Sigmoid colon (tissue), 7 donors: ENCODE data around the gene PLBD2. TPM values are rescaled to one million over a fixed set of nuclear protein-coding genes. Genes with fewer than 3 reads are reported as not detected.
A peak's percentile ranks its signal among the peaks of the same experiment; 100 is the strongest.

ENCODE experiments used
- DNase-seq: peaks from one replicate; pipeline ENCODE4 v3.0.0-alpha.2; 2019
- H3K27ac ChIP-seq, 4 donors: fragments of 200-600 bp; sonication (generic); one replicate each; pipeline ENCODE4 v1.5.1; 2016 to 2019; ENCODE audit warnings: mild to moderate bottlenecking in 1 of 4
- H3K27me3 ChIP-seq, 3 donors: fragments of 200-600 bp; sonication (generic); one replicate each; pipeline ENCODE4 v1.5.1; 2019; ENCODE audit warnings: mild to moderate bottlenecking in 1 of 3
- H3K36me3 ChIP-seq, 4 donors: fragments of 200-600 bp; sonication (generic); one replicate each; pipeline ENCODE4 v1.5.1; 2016 to 2019
- H3K4me1 ChIP-seq, 4 donors: fragments of 200-600 bp; sonication (generic); one replicate each; pipeline ENCODE4 v1.5.1; 2017 to 2019
- H3K4me3 ChIP-seq, 4 donors: fragments of 200-600 bp; sonication (generic); one replicate each; pipeline ENCODE4 v1.5.1; 2017 to 2019; ENCODE audit warnings: mild to moderate bottlenecking in 2 of 4, moderate library complexity in 1 of 4
- H3K9me3 ChIP-seq, 4 donors: fragments of 200-600 bp in 3 of 4; sonication (generic) in 3 of 4; one replicate each; pipeline versions ENCODE4 v1.5.1 to v1.6.1; 2013 to 2019
- EP300 ChIP-seq, 4 donors: sonication (generic); formaldehyde crosslinking; IDR thresholded peaks; one replicate each; pipeline ENCODE4 v1.6.1; 2017; ENCODE audit warnings: antibody characterized with exemption in 4 of 4
- POLR2A ChIP-seq, 2 donors: fragments of 450-650 bp; IDR thresholded peaks; one replicate each; pipeline ENCODE4 v1.6.1; 2016; ENCODE audit warnings: antibody characterized with exemption in 2 of 2, mild to moderate bottlenecking in 2 of 2, moderate library complexity in 2 of 2
- POLR2AphosphoS5 ChIP-seq, 4 donors: sonication (generic); formaldehyde crosslinking; IDR thresholded peaks; one replicate each; pipeline ENCODE4 v1.6.1; 2017; ENCODE audit warnings: antibody characterized with exemption in 4 of 4
- WGBS, 2 donors: extraction: QIAGEN DNeasy Blood & Tissue Kit; methylation state at CpG; one replicate each; pipeline ENCODE4 v1.1.7; 2013; 5-methylcytosine and 5-hydroxymethylcytosine counted together
- intact Hi-C: fragments of 100-400 bp; cut with DNase I; formaldehyde crosslinking; loops from one replicate; pipeline ENCODE4 v1.15.1; 2023
- polyA plus RNA-seq, 3 donors: library from polyadenylated mRNA; stranded (reverse); fragments of 200-250 nt; gene quantifications; one replicate each; pipeline ENCODE4 v1.2.3, GENCODE V29; 2013
- total RNA-seq, 4 donors: library from RNA; depleted of rRNA; stranded (reverse); fragments of >200 nt; gene quantifications; one replicate each; pipeline ENCODE4 v1.1.0, GENCODE V29; 2016
- TF ChIP-seq, protein P1 (sequence below), 4 experiments: fragments of 450-650 bp in 3 of 4; fragments of 200-600 bp in 1 of 4; IDR thresholded peaks; one replicate each; pipeline ENCODE4 v1.5.1; 2016 to 2019; ENCODE audit warnings: antibody characterized with exemption in 4 of 4, mild to moderate bottlenecking in 3 of 4, moderate library complexity in 2 of 4
- donor health status: healthy with polysubstance abuse.
- donor health status: Bipolar disorder and iron deficiency.
- donor health status: healthy.

PLBD2 gene
- total and polyA plus RNA-seq, 7 donors, result 3.0 to 39.1 (median 14.4) TPM

DNA sequence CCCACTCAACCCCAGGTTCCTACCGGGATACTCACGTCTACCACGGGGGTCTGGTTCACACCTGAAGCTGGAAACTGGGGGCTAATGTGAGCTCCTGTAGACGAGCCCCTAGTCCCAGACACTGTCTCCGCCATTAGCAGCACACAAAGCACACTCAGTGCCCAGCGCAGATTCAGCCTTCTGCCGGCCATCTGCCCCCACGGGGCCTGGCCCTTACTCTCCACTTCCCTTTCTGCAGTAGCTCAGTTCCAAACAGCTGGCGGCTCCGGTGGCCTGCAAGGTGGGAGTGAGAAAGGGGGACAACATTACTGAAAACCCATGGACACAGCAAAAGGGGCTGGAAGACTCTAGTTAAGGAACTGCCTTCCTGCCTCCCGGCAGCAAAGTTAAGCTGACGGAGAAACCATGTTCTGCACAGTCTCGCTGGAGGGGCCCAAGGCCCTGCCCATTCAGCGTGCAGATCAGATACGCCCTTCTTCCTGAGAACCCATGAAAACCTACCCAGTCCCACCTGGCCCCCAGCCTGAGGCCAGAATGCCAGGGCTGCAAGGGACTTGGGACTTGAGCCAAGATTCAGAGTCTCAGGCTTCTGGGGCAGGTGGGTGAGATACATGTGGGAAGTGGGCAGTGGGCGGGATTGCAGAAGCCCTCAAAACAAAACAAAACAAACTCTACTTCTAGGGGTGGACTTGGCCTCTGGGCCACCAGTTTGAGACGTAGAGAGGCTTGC is 25.5 kb upstream of the PLBD2 start:
- no peaks in the 10 kb centered on the region for H3K27me3 ChIP-seq
- WGBS, 2 donors, result 78 to 91% methylated on average over 17 of the region's 17 CpGs
- peaks cover 0 to 22% (median 0%) of the 10 kb centered on the region in 4 donors for H3K36me3 ChIP-seq
- H3K4me3 ChIP-seq, result peak overlapping the region in 2 of 4 donors; percentile 70 to 80
- H3K27ac ChIP-seq, result no peak overlapping the region
- no peak for DNase-seq
- peaks cover 0 to 24% (median 16%) of the 10 kb centered on the region in 4 donors for H3K4me1 ChIP-seq
- intact Hi-C loops, result no loop called here
- TF ChIP-seq POLR2A (IDR thresholded peaks at IDR 0.05), result no peak
- no peak for TF ChIP-seq POLR2AphosphoS5 (IDR thresholded peaks at IDR 0.05)
- TF ChIP-seq, protein P1, sequence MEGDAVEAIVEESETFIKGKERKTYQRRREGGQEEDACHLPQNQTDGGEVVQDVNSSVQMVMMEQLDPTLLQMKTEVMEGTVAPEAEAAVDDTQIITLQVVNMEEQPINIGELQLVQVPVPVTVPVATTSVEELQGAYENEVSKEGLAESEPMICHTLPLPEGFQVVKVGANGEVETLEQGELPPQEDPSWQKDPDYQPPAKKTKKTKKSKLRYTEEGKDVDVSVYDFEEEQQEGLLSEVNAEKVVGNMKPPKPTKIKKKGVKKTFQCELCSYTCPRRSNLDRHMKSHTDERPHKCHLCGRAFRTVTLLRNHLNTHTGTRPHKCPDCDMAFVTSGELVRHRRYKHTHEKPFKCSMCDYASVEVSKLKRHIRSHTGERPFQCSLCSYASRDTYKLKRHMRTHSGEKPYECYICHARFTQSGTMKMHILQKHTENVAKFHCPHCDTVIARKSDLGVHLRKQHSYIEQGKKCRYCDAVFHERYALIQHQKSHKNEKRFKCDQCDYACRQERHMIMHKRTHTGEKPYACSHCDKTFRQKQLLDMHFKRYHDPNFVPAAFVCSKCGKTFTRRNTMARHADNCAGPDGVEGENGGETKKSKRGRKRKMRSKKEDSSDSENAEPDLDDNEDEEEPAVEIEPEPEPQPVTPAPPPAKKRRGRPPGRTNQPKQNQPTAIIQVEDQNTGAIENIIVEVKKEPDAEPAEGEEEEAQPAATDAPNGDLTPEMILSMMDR (IDR thresholded peaks at IDR 0.05), result no peak
- TF ChIP-seq EP300 (IDR thresholded peaks at IDR 0.05), result no peak
- no peaks in the 10 kb centered on the region for H3K9me3 ChIP-seq

GRCh38 chr12:113333418-113333750 is 25.0 kb upstream of the PLBD2 start:
- Histone ChIP-seq H3K27me3 (no peaks in the 10 kb centered on the region), H3K4me3 (peak overlapping the region in 3 of 4 donors; percentile 70 to 80 (median 79)), H3K9me3 (no peaks in the 10 kb centered on the region), H3K36me3 (peaks cover 0 to 22% (median 0%) of the 10 kb centered on the region in 4 donors), H3K4me1 (peaks cover 0 to 24% (median 16%) of the 10 kb centered on the region in 4 donors), H3K27ac (peak overlapping the region in 2 of 4 donors; percentile 7 to 20)
- TF ChIP-seq EP300 (IDR thresholded peaks at IDR 0.05) (no peak), POLR2AphosphoS5 (IDR thresholded peaks at IDR 0.05) (no peak), POLR2A (IDR thresholded peaks at IDR 0.05) (no peak)
- TF ChIP-seq, protein P1 (IDR thresholded peaks at IDR 0.05), result no peak
- 81 to 83% methylated on average over 5 of the region's 5 CpGs for whole genome bisulfite sequencing, 2 donors
- no peak for DNase-seq
- intact Hi-C loops, result no loop called here

GRCh38 chr12:113333877-113334785 is 24.3 kb upstream of the PLBD2 start:
- Histone ChIP-seq H3K36me3 (peaks cover 0 to 22% (median 0%) of the 10 kb centered on the region in 4 donors), H3K27ac (peak overlapping the region; percentile 73 to 77 (median 74)), H3K4me3 (peak overlapping the region; percentile 49 to 80 (median 74)), H3K9me3 (no peaks in the 10 kb centered on the region), H3K4me1 (peaks cover 0 to 24% (median 16%) of the 10 kb centered on the region in 4 donors), H3K27me3 (no peaks in the 10 kb centered on the region)
- no peak for DNase-seq
- 6 to 17% methylated on average over 27 of the region's 27 CpGs for WGBS, 2 donors
- TF ChIP-seq EP300 (IDR thresholded peaks at IDR 0.05) (no peak), POLR2A (IDR thresholded peaks at IDR 0.05) (no peak), POLR2AphosphoS5 (IDR thresholded peaks at IDR 0.05) (no peak)
- TF ChIP-seq, protein P1 (IDR thresholded peaks at IDR 0.05), result no peak
- intact Hi-C loops, result no loop called here

- TF ChIP-seq POLR2AphosphoS5 (IDR thresholded peaks at IDR 0.05), result peak; percentile 76 to 94 (median 92)
- TF ChIP-seq POLR2A (IDR thresholded peaks at IDR 0.05), result peak; percentile 56 to 60
- TF ChIP-seq, protein P1 (IDR thresholded peaks at IDR 0.05), result no peak
- intact Hi-C loops, result loop anchor here (1.0 kb wide), 1 partner anchor 23 kb away; the partner anchor contains the start of gene PLBD2
- no peaks in the 10 kb centered on the region for H3K9me3 ChIP-seq
- H3K27me3 ChIP-seq, result no peaks in the 10 kb centered on the region
- peaks cover 0 to 18% (median 0%) of the 10 kb centered on the region in 4 donors for H3K36me3 ChIP-seq
- peak; percentile 94 for DNase-seq
- peaks cover 0 to 24% (median 16%) of the 10 kb centered on the region in 4 donors for H3K4me1 ChIP-seq
- H3K4me3 ChIP-seq, result peak within 1 kb of the TSS; percentile 49 to 80 (median 74)
- peak within 1 kb of the TSS; percentile 73 to 77 (median 74) for H3K27ac ChIP-seq
- 1% methylated on average over 62 of the region's 62 CpGs for WGBS, 2 donors
Measured at GRCh38 chr12:113334786-113335539, 23.4 kb upstream of the PLBD2 start, which contains the start of gene SLC8B1. Gene SLC8B1, minus strand, starts transcription at chr12:113335109. Its CDS starts 2,231 bp downstream, at chr12:113332878.
